MCF 10A (cell line): ENCODE results near the gene CAMTA1. TPM values are rescaled to one million over a fixed set of nuclear protein-coding genes. Genes with fewer than 3 reads are reported as not detected.

Source experiments
- BruUV-seq: library from RNA; stranded (reverse); fragments of 400-500 nt; replicated peaks from 2 replicates; lab custom pipeline; 2021; lab: Mats Ljungman, UMichigan
- CTCF ChIA-PET: fragments of 300-600 bp; sonication (Branson Sonifier 250); formaldehyde crosslinking; extraction: SDS; loops from one replicate; lab custom pipeline; 2021; ENCODE audit warnings: antibody characterized with exemption, inconsistent platforms; lab: Yijun Ruan, JAX
- POLR2A ChIA-PET: fragments of 300-600, 350-650 bp; sonication (Branson Sonifier 250); formaldehyde crosslinking; extraction: SDS; loops from one replicate; lab custom pipeline; 2020; ENCODE audit warnings: antibody characterized with exemption, inconsistent platforms; lab: Yijun Ruan, JAX
- DNase-seq: peaks from one replicate; pipeline ENCODE4 v3.0.0-alpha.2; 2018; ENCODE audit not compliant: unreplicated experiment
- H3K27ac Mint-ChIP-seq: one replicate; pipeline ENCODE4 v1.8.0; 2022; ENCODE audit warnings: mild to moderate bottlenecking, low read depth, mixed read lengths; ENCODE audit not compliant: unreplicated experiment
- H3K27me3 Mint-ChIP-seq: one replicate; pipeline ENCODE4 v1.8.0; 2022; ENCODE audit warnings: mixed read lengths; ENCODE audit not compliant: insufficient read depth, unreplicated experiment
- H3K36me3 Mint-ChIP-seq: one replicate; pipeline ENCODE4 v1.8.0; 2022; ENCODE audit warnings: mild to moderate bottlenecking, moderate library complexity, mixed read lengths; ENCODE audit not compliant: insufficient read depth, unreplicated experiment
- H3K4me1 Mint-ChIP-seq: one replicate; pipeline ENCODE4 v1.8.0; 2022; ENCODE audit warnings: mixed read lengths; ENCODE audit not compliant: insufficient read depth, unreplicated experiment
- H3K4me3 Mint-ChIP-seq: one replicate; pipeline ENCODE4 v1.8.0; 2022; ENCODE audit warnings: mild to moderate bottlenecking, moderate library complexity, mixed read lengths; ENCODE audit not compliant: unreplicated experiment
- H3K9me3 Mint-ChIP-seq: one replicate; pipeline ENCODE4 v1.8.0; 2022; ENCODE audit warnings: mixed read lengths; ENCODE audit not compliant: unreplicated experiment
- intact Hi-C: fragments of 100-400 bp; cut with micrococcal nuclease; formaldehyde crosslinking; loops from 2 replicates; pipeline ENCODE4 v1.14.1; 2022
- total RNA-seq: library from RNA; stranded (reverse); gene quantifications from 2 replicates; pipeline ENCODE4 v1.2.3, GENCODE V29; 2022
- TF ChIP-seq, protein P1 (sequence below): fragments of 200-600 bp; IDR thresholded peaks from one replicate; pipeline ENCODE4 v1.8.0; 2022; ENCODE audit warnings: antibody characterized with exemption, mild to moderate bottlenecking; ENCODE audit not compliant: unreplicated experiment

The CAMTA1 gene
- total RNA-seq, 1 experiment from 2014 or later: 74.1 TPM

DNA sequence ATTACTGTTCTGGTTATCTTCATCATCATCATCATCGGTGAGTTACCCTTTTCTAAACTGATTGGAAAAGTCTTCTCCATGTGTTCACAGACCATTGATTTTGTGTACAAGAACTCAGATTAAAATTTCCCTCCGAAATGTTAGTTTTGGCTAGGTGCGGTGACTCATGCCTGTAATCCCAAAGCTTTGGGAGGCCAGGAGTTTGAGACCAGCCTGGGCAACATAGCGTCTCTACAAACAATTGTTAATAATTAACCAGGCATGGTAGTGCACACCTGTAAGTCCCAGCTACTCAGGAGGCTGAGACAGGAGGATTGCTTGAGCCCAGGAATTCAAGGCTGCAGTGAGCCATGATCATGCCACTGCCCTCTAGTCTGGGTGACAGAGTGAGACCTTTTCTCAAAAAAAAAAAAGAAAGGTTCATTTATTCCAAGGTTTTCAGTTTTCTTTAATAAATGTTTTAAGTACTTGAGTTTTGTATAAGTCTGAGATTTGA is 992.9 kb downstream of the CAMTA1 start:
- TF ChIP-seq, protein P1, sequence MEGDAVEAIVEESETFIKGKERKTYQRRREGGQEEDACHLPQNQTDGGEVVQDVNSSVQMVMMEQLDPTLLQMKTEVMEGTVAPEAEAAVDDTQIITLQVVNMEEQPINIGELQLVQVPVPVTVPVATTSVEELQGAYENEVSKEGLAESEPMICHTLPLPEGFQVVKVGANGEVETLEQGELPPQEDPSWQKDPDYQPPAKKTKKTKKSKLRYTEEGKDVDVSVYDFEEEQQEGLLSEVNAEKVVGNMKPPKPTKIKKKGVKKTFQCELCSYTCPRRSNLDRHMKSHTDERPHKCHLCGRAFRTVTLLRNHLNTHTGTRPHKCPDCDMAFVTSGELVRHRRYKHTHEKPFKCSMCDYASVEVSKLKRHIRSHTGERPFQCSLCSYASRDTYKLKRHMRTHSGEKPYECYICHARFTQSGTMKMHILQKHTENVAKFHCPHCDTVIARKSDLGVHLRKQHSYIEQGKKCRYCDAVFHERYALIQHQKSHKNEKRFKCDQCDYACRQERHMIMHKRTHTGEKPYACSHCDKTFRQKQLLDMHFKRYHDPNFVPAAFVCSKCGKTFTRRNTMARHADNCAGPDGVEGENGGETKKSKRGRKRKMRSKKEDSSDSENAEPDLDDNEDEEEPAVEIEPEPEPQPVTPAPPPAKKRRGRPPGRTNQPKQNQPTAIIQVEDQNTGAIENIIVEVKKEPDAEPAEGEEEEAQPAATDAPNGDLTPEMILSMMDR: no peak
- H3K9me3 Mint-ChIP-seq: no peaks in the 10 kb centered on the region
- no peak overlapping the region for H3K27ac Mint-ChIP-seq
- peaks cover 59% of the 10 kb centered on the region for H3K36me3 Mint-ChIP-seq
- POLR2A ChIA-PET: interaction anchor here (1.1 kb wide), 1 partner anchor 11 kb away, joined by 3 read pairs; no protein-coding TSS in a partner anchor
- CTCF ChIA-PET: interaction anchor here (1.4 kb wide), 1 partner anchor 25 kb away, joined by 5 read pairs; no protein-coding TSS in a partner anchor
- BruUV-seq: no TSS peak
- intact Hi-C loops: no loop called here
- H3K27me3 Mint-ChIP-seq: no peaks in the 10 kb centered on the region
- DNase-seq: no peak
- H3K4me1 Mint-ChIP-seq: peaks cover under 1% of the 10 kb centered on the region
- H3K4me3 Mint-ChIP-seq: no peak overlapping the region

DNA sequence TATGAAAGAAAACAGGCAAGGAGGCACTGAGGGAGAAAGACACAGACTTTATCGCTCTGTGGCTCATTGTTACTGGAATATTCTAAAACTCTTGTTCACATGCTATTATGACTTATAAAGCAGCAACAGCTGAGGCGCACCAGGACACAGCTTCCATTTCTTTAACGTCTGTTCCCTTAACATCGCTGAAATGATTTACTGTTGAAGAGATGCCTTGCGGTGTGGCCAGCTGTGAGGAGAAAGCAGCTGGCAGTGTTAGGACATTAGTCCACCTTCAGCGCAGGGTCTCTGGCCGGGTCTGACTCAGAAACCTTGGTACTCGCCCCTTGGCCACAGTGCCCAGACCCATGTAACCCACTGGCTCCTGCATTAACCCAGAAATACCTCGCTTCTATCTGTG is 995.7 kb downstream of the CAMTA1 start:
- no peak for DNase-seq
- TF ChIP-seq, protein P1: no peak
- Mint-ChIP-seq H3K9me3 (no peaks in the 10 kb centered on the region), H3K27me3 (no peaks in the 10 kb centered on the region), H3K4me1 (no peaks in the 10 kb centered on the region), H3K27ac (no peak overlapping the region), H3K36me3 (peaks cover 43% of the 10 kb centered on the region), H3K4me3 (no peak overlapping the region)
- ChIA-PET CTCF (interaction anchor here (0.6 to 1.4 kb wide), 2 partner anchors 28 to 111 kb away, joined by 3 to 6 read pairs; no protein-coding TSS in a partner anchor), POLR2A (interaction anchor here (0.6 to 1.4 kb wide), 2 partner anchors 9 to 1089 kb away, joined by 4 to 9 read pairs; partner anchors contain the start of gene VAMP3)
- no TSS peak for BruUV-seq
- intact Hi-C loops: no loop called here

DNA sequence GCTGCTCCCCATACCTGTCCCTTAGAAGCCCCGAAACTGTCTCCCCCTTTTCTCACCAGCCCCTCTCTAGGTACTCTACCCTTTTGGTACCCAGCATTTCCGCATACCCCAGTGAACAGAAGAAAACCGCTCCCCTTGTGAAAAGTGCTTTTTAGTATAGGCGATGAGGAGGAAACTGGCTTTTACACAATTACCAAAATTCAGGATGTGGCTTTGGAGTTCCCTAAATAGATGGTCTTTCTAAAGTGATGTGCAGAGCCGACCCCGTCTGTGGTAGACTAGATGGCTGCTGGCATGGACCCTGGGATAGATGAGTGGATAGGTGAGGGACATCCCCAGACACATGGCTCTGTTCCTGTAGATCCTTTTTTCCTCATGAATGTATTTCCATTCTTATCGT is 996.2 kb downstream of the CAMTA1 start:
- H3K4me3 Mint-ChIP-seq: no peak overlapping the region
- no peaks in the 10 kb centered on the region for H3K4me1 Mint-ChIP-seq
- no peak for DNase-seq
- intact Hi-C loops: no loop called here
- ChIA-PET CTCF (interaction anchor here (0.6 to 1.4 kb wide), 2 partner anchors 28 to 112 kb away, joined by 3 to 6 read pairs; no protein-coding TSS in a partner anchor), POLR2A (interaction anchor here (0.6 to 2.8 kb wide), 2 partner anchors 10 to 1089 kb away, joined by 4 to 12 read pairs; partner anchors contain the start of gene VAMP3)
- TF ChIP-seq, protein P1: no peak
- H3K27ac Mint-ChIP-seq: no peak overlapping the region
- H3K36me3 Mint-ChIP-seq: peaks cover 38% of the 10 kb centered on the region
- no peaks in the 10 kb centered on the region for H3K27me3 Mint-ChIP-seq
- no peaks in the 10 kb centered on the region for H3K9me3 Mint-ChIP-seq
- no TSS peak for BruUV-seq

DNA sequence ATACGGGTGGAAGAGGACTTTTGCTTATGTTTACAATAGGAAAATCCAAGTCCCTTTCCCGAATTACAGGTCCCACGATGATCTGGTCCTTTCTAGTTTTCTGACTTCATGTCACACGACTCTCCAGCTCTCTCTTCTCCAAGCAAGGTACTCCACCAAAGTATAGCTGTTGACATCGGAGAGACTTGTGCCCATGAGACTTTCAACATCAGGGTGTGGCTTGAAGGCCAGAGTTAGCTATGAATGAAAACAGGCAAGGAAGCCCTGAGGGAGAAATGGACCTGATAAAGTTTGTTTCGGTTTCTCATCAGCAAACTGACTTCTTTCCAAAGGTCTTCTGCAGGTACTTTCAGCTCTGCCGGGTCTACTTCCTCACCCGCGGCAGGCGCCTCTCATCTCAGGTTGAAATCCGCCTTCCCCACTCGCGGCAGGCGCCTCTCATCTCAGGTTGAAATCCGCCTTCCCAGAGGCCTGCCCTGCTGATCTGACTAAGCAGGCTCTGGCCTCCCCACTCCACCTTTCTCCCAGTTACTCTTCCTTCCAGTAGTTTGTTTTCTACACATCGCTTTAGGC is 996.8 kb downstream of the CAMTA1 start:
- TF ChIP-seq, protein P1: no peak
- ChIA-PET POLR2A (interaction anchor here (0.6 to 2.8 kb wide), 2 partner anchors 10 to 1090 kb away, joined by 4 to 12 read pairs; partner anchors contain the start of gene VAMP3), CTCF (interaction anchor here (1.2 kb wide), 1 partner anchor 29 kb away, joined by 4 read pairs; no protein-coding TSS in a partner anchor)
- intact Hi-C loops: no loop called here
- Mint-ChIP-seq H3K4me3 (peak overlapping the region; percentile 65), H3K36me3 (peaks cover 34% of the 10 kb centered on the region), H3K4me1 (no peaks in the 10 kb centered on the region), H3K27me3 (no peaks in the 10 kb centered on the region), H3K9me3 (no peaks in the 10 kb centered on the region), H3K27ac (no peak overlapping the region)
- BruUV-seq: no TSS peak
- DNase-seq: no peak
